Measurements from ENCODE around the gene KLK1. TPM values are rescaled to one million over a fixed set of nuclear protein-coding genes. Genes with fewer than 3 reads are reported as not detected.

The KLK1 gene
- total RNA-seq, 1 experiment from 2014 or later: 0.31 TPM

DNA sequence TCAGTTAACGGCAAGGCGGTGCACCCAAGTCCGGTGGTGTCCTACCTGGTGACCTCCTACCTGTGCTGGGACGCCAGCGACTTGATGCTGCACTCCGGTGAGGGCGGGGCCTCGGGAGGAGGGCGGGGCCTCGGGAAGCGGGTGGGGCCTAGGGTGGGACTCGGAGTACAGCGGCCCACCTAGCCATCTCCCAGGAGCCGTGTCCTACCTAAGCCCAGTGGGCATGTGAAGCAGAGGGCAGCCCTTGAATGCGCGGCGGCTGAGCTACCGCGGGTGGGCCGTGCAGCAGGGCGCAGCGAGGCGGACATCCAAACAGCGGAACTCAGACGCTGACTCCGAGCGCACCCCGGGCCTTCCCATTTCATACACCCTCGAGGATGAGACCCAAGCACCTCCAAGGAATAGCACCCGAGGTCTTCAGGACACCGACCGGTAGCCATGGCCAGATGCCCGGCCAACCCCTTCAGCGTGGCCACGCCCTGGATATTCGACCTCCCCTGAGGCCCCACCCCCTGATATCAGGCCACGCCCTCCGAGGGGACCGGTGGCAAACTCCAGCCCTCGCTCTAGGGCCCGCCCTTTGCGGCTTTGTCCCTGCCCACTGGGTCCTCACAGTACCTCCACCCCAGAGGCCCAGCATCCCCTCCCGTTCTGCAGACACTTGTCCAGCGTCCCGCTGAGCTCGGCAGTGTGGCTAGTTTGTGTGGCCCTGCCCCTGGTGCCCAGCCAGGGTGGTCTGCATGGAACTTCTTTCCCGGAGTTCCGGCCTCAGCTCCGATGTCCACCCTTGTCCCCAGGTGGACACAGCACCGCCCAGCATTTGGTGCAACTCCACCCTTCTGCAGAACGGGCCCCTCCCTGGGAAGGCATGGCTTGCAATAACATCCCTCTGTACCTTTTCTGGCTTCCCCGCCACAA, 5.4 kb downstream of the KLK1 start:
- in situ Hi-C loops (cut with HindIII; ENCODE audit: low pct_unique_long_range_greater_than_20kb, low sequenced_read_pairs): no loop called here
- Histone ChIP-seq H3K36me3 (ENCODE audit: control insufficient read depth, insufficient read depth, low read length) (no peaks in the 10 kb centered on the region), H3K4me1 (ENCODE audit: control insufficient read depth, insufficient read depth, low read length) (no peaks in the 10 kb centered on the region), H3K27me3 (ENCODE audit: control insufficient read depth, insufficient read depth, low read length) (no peaks in the 10 kb centered on the region; the same call in 1 of the 2 replicates), H3K9me3 (ENCODE audit: control insufficient read depth, insufficient read depth, low read depth, low read length) (no peaks in the 10 kb centered on the region), H3K4me3 (ENCODE audit: low read depth in 2 of 2, low read length in 2 of 2) (no peak overlapping the region), H3K27ac (ENCODE audit: low read length) (no peak overlapping the region)
- intact Hi-C loops (cut with micrococcal nuclease; ENCODE audit: unreplicated experiment): no loop called here
- ChIA-PET CTCF (no interaction called here), POLR2A (no interaction called here)
- no peak for ATAC-seq
- TF ChIP-seq SIN3A (IDR thresholded peaks at IDR 0.05; ENCODE audit: borderline replicate concordance, insufficient read depth, low read depth, low read length): no peak
- TF ChIP-seq, protein P1, sequence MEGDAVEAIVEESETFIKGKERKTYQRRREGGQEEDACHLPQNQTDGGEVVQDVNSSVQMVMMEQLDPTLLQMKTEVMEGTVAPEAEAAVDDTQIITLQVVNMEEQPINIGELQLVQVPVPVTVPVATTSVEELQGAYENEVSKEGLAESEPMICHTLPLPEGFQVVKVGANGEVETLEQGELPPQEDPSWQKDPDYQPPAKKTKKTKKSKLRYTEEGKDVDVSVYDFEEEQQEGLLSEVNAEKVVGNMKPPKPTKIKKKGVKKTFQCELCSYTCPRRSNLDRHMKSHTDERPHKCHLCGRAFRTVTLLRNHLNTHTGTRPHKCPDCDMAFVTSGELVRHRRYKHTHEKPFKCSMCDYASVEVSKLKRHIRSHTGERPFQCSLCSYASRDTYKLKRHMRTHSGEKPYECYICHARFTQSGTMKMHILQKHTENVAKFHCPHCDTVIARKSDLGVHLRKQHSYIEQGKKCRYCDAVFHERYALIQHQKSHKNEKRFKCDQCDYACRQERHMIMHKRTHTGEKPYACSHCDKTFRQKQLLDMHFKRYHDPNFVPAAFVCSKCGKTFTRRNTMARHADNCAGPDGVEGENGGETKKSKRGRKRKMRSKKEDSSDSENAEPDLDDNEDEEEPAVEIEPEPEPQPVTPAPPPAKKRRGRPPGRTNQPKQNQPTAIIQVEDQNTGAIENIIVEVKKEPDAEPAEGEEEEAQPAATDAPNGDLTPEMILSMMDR (IDR thresholded peaks at IDR 0.05): no peak
- TF ChIP-seq TCF7L2 (IDR thresholded peaks at IDR 0.05; ENCODE audit: low read depth, low read length): no peak
- TF ChIP-seq POLR2AphosphoS5 (IDR thresholded peaks at IDR 0.05; ENCODE audit: low read depth, low read length): no peak
- TF ChIP-seq, protein P2, sequence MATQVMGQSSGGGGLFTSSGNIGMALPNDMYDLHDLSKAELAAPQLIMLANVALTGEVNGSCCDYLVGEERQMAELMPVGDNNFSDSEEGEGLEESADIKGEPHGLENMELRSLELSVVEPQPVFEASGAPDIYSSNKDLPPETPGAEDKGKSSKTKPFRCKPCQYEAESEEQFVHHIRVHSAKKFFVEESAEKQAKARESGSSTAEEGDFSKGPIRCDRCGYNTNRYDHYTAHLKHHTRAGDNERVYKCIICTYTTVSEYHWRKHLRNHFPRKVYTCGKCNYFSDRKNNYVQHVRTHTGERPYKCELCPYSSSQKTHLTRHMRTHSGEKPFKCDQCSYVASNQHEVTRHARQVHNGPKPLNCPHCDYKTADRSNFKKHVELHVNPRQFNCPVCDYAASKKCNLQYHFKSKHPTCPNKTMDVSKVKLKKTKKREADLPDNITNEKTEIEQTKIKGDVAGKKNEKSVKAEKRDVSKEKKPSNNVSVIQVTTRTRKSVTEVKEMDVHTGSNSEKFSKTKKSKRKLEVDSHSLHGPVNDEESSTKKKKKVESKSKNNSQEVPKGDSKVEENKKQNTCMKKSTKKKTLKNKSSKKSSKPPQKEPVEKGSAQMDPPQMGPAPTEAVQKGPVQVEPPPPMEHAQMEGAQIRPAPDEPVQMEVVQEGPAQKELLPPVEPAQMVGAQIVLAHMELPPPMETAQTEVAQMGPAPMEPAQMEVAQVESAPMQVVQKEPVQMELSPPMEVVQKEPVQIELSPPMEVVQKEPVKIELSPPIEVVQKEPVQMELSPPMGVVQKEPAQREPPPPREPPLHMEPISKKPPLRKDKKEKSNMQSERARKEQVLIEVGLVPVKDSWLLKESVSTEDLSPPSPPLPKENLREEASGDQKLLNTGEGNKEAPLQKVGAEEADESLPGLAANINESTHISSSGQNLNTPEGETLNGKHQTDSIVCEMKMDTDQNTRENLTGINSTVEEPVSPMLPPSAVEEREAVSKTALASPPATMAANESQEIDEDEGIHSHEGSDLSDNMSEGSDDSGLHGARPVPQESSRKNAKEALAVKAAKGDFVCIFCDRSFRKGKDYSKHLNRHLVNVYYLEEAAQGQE (IDR thresholded peaks at IDR 0.05; ENCODE audit: insufficient read depth in 1 of 2, low read depth in 2 of 2, low read length in 1 of 2): no peak
- BruUV-seq (replicated peaks): no TSS peak
- no peak for DNase-seq (ENCODE audit: low read depth, low spot score)

DNA sequence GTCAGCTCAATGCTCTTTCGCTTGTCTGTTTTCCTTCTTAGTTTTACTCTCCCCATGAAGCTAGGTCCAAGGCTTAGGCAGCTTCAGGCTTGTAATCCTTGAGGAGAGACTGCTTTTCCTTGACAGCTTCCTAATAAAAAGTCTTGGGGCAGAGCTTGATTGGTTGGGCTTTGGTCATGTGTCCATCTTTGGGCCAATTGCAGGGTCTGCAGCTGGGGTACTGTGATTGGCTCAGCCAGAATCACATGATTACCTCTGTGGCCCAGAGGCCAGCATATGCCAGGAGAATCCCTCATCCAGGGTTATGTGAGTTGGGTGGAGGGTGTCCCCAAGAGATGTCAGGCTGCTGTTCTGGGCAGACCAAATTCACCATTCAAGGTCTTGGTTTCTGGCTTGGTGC, 8.1 kb downstream of the KLK1 start:
- BruUV-seq (replicated peaks): no TSS peak
- Histone ChIP-seq H3K27ac (ENCODE audit: low read length) (no peak overlapping the region), H3K27me3 (ENCODE audit: control insufficient read depth, insufficient read depth, low read length) (no peaks in the 10 kb centered on the region; the same call in 1 of the 2 replicates), H3K9me3 (ENCODE audit: control insufficient read depth, insufficient read depth, low read depth, low read length) (no peaks in the 10 kb centered on the region), H3K4me1 (ENCODE audit: control insufficient read depth, insufficient read depth, low read length) (no peaks in the 10 kb centered on the region), H3K4me3 (ENCODE audit: low read depth in 2 of 2, low read length in 2 of 2) (no peak overlapping the region), H3K36me3 (ENCODE audit: control insufficient read depth, insufficient read depth, low read length) (no peaks in the 10 kb centered on the region)
- ATAC-seq: no peak
- ChIA-PET CTCF (interaction anchor here (0.6 kb wide), 1 partner anchor 154 kb away, joined by 3 read pairs; the partner anchor contains the start of gene KLK6), POLR2A (no interaction called here)
- intact Hi-C loops (cut with micrococcal nuclease; ENCODE audit: unreplicated experiment) (no loop called here), in situ Hi-C loops (cut with HindIII; ENCODE audit: low pct_unique_long_range_greater_than_20kb, low sequenced_read_pairs) (no loop called here)
- TF ChIP-seq TCF7L2 (IDR thresholded peaks at IDR 0.05; ENCODE audit: low read depth, low read length): no peak
- TF ChIP-seq POLR2AphosphoS5 (IDR thresholded peaks at IDR 0.05; ENCODE audit: low read depth, low read length): no peak
- TF ChIP-seq, protein P2 (IDR thresholded peaks at IDR 0.05; ENCODE audit: insufficient read depth in 1 of 2, low read depth in 2 of 2, low read length in 1 of 2): no peak
- TF ChIP-seq, protein P1 (IDR thresholded peaks at IDR 0.05): no peak
- no peak for DNase-seq (ENCODE audit: low read depth, low spot score)

Data from Panc1 (cell line).